Right lobe of liver (tissue), 4 donors: Measurements from ENCODE around the gene DIS3L2.
"Not testable (repeated sequence)": the region's sequence is repeated elsewhere in the genome, so short reads cannot be mapped to it uniquely, and the experiment has no call there.

Source experiments
- POLR2A ChIP-seq: fragments of 450-650 bp; IDR thresholded peaks from one replicate; pipeline ENCODE4 v1.6.1; 2017; ENCODE audit warnings: antibody characterized with exemption, mild to moderate bottlenecking
- TF ChIP-seq, protein P1 (sequence below), 4 donors: fragments of 200-600 bp in 3 of 4; fragments of 450-650 bp in 1 of 4; IDR thresholded peaks; one replicate each; pipeline versions ENCODE4 v1.5.1 to v1.8.0; 2016 to 2022; ENCODE audit warnings: antibody characterized with exemption in 4 of 4, mild to moderate bottlenecking in 2 of 4
- donor health status: DM: no; HTN: no; CAD: no.
- donor health status: DM: no; HTN: no; CAD: no.
- donor health status: DM: no; HTN: yes; CAD: no.

DNA sequence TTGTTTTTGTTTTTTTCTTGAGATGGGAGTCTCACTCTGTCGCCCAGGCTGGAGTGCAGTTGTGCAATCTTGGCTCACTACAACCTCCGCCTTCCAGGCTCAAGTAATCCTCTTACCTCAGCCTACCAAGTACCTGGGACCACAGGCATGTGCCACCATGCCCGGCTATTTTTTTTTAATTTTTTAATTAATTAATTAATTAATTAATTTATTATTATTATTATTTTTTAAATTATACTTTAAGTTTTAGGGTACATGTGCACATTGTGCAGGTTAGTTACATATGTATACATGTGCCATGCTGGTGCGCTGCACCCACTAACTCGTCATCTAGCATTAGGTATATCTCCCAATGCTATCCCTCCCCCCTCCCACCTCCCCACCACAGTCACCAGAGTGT is 215.1 kb downstream of the DIS3L2 start:
- TF ChIP-seq POLR2A: not testable (repeated sequence)
- TF ChIP-seq, protein P1, sequence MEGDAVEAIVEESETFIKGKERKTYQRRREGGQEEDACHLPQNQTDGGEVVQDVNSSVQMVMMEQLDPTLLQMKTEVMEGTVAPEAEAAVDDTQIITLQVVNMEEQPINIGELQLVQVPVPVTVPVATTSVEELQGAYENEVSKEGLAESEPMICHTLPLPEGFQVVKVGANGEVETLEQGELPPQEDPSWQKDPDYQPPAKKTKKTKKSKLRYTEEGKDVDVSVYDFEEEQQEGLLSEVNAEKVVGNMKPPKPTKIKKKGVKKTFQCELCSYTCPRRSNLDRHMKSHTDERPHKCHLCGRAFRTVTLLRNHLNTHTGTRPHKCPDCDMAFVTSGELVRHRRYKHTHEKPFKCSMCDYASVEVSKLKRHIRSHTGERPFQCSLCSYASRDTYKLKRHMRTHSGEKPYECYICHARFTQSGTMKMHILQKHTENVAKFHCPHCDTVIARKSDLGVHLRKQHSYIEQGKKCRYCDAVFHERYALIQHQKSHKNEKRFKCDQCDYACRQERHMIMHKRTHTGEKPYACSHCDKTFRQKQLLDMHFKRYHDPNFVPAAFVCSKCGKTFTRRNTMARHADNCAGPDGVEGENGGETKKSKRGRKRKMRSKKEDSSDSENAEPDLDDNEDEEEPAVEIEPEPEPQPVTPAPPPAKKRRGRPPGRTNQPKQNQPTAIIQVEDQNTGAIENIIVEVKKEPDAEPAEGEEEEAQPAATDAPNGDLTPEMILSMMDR (IDR thresholded peaks at IDR 0.05): not testable (repeated sequence)
